ENCODE measurements around the gene PWWP2B. TPM values are rescaled to one million over a fixed set of nuclear protein-coding genes. Genes with fewer than 3 reads are reported as not detected.

PWWP2B gene
- total and polyA plus RNA-seq, 2 experiments from 2014 or later, result 2.3 to 12.8 TPM

DNA sequence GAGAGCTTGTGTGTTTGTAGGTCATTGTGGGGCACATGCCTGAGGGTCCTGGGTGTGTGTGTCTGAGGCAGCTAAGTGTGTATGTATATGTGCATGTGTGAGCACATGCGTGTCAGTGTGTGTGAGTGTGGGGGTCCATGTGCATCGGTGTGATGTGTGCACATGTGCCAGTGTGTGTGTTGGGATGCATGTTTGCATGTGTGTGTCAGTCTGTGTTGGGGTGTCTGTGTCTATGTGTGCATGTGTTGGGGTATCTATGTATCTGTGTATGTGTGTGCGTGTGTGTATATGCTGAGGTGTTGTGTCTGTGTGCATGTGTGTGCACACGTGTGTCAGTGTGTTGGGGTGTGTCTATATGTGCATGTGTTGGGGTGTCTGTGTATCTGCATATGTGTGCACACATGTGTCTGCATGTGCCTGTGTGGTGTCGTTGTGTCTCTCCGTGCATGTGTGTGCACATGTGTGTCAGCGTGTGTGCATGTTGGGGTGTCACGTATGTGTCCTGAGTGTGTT is 33.3 kb downstream of the PWWP2B start:
- Histone ChIP-seq H3K9me2 (ENCODE audit: insufficient read depth) (no peaks in the 10 kb centered on the region), H3K27me3 (ENCODE audit: insufficient read depth) (no peaks in the 10 kb centered on the region), H3K4me2 (no peak overlapping the region), H3F3A (replicated peaks; ENCODE audit: low read depth) (0 out of 2 replicates have a peak, but pooled peaks cover 5% of the 10 kb centered on the region), H3K36me3 (ENCODE audit: insufficient read depth) (no peaks in the 10 kb centered on the region), H3K4me3 (no peak overlapping the region), H2AFZ (no peak overlapping the region), H3K27ac (ENCODE audit: low read depth) (no peak overlapping the region), H3K4me1 (ENCODE audit: insufficient read depth) (no peaks in the 10 kb centered on the region), H4K20me1 (replicated peaks; ENCODE audit: insufficient read depth) (no peaks in the 10 kb centered on the region), H3K79me2 (replicated peaks; ENCODE audit: insufficient read depth) (no peaks in the 10 kb centered on the region)
- H3K27ac Mint-ChIP-seq, result no peak overlapping the region
- H3K9me3 Mint-ChIP-seq, result no peaks in the 10 kb centered on the region
- peaks cover 7% of the 10 kb centered on the region for H3K4me1 Mint-ChIP-seq
- H3K27me3 Mint-ChIP-seq (ENCODE audit: insufficient read depth, low read depth, poor library complexity), result peaks cover 7% of the 10 kb centered on the region
- DNase-seq (ENCODE audit: low spot score) (no peak), ATAC-seq (no peak)
- H3K36me3 Mint-ChIP-seq (ENCODE audit: low read depth), result no peaks in the 10 kb centered on the region
- no peak overlapping the region for H3K4me3 Mint-ChIP-seq
- TF ChIP-seq, protein P1, sequence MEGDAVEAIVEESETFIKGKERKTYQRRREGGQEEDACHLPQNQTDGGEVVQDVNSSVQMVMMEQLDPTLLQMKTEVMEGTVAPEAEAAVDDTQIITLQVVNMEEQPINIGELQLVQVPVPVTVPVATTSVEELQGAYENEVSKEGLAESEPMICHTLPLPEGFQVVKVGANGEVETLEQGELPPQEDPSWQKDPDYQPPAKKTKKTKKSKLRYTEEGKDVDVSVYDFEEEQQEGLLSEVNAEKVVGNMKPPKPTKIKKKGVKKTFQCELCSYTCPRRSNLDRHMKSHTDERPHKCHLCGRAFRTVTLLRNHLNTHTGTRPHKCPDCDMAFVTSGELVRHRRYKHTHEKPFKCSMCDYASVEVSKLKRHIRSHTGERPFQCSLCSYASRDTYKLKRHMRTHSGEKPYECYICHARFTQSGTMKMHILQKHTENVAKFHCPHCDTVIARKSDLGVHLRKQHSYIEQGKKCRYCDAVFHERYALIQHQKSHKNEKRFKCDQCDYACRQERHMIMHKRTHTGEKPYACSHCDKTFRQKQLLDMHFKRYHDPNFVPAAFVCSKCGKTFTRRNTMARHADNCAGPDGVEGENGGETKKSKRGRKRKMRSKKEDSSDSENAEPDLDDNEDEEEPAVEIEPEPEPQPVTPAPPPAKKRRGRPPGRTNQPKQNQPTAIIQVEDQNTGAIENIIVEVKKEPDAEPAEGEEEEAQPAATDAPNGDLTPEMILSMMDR (conservative IDR thresholded peaks at IDR 0.05; ENCODE audit: low read depth in 2 of 2), result no peak
- TF ChIP-seq EZH2 (IDR thresholded peaks at IDR 0.05; ENCODE audit: low read depth, unreplicated experiment) (no peak), NANOG (IDR thresholded peaks at IDR 0.05; ENCODE audit: borderline replicate concordance) (no peak), POLR2AphosphoS5 (IDR thresholded peaks at IDR 0.05; ENCODE audit: low read depth) (no peak), ZNF114 (CRISPR knock-in tag; IDR thresholded peaks at IDR 0.05) (no peak), ZNF331 (CRISPR knock-in tag; IDR thresholded peaks at IDR 0.05; ENCODE audit: low read depth) (no peak), EZH2phosphoT487 (IDR thresholded peaks at IDR 0.05; ENCODE audit: unreplicated experiment) (no peak)

DNA sequence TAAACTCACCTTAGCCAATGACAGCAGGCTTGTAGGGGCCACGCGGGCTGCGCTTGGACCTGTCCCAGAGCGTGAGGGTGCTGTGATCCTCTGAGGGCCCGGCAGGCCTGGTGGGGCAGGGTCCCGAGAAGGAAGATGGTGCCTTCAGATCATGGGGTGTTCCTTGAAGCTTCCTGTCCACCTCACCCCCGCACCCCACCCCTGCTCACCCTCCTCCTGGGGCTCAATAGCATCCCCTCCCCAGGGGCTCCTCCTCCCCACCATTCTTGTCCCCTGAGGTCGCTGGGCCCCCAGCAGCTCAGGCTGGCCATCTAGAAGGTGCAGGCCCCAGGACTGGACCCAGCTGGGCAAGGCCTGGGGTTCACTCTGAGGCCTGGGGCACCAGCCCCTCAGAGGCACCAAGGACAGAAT is 33.9 kb downstream of the PWWP2B start:
- no peaks in the 10 kb centered on the region for H3K9me2 ChIP-seq (ENCODE audit: insufficient read depth)
- H3K27me3 ChIP-seq (ENCODE audit: insufficient read depth), result no peaks in the 10 kb centered on the region
- H3K4me1 Mint-ChIP-seq, result peaks cover 7% of the 10 kb centered on the region
- no peak overlapping the region for H3K4me3 ChIP-seq
- no peaks in the 10 kb centered on the region for H3K9me3 Mint-ChIP-seq
- ATAC-seq (no peak), DNase-seq (ENCODE audit: low spot score) (no peak)
- peaks cover 7% of the 10 kb centered on the region for H3K27me3 Mint-ChIP-seq (ENCODE audit: insufficient read depth, low read depth, poor library complexity)
- no peak overlapping the region for H3K4me3 Mint-ChIP-seq
- 0 out of 2 replicates have a peak, but pooled peaks cover 4% of the 10 kb centered on the region for H3F3A ChIP-seq (replicated peaks; ENCODE audit: low read depth)
- H3K79me2 ChIP-seq (replicated peaks; ENCODE audit: insufficient read depth), result no peaks in the 10 kb centered on the region
- H3K4me2 ChIP-seq, result no peak overlapping the region
- H3K27ac Mint-ChIP-seq, result no peak overlapping the region
- H3K4me1 ChIP-seq (ENCODE audit: insufficient read depth), result no peaks in the 10 kb centered on the region
- no peak overlapping the region for H2AFZ ChIP-seq
- no peaks in the 10 kb centered on the region for H3K36me3 ChIP-seq (ENCODE audit: insufficient read depth)
- no peaks in the 10 kb centered on the region for H4K20me1 ChIP-seq (replicated peaks; ENCODE audit: insufficient read depth)
- no peak overlapping the region for H3K27ac ChIP-seq (ENCODE audit: low read depth)
- no peaks in the 10 kb centered on the region for H3K36me3 Mint-ChIP-seq (ENCODE audit: low read depth)
- TF ChIP-seq, protein P1 (conservative IDR thresholded peaks at IDR 0.05; ENCODE audit: low read depth in 2 of 2), result no peak
- TF ChIP-seq, protein P2, sequence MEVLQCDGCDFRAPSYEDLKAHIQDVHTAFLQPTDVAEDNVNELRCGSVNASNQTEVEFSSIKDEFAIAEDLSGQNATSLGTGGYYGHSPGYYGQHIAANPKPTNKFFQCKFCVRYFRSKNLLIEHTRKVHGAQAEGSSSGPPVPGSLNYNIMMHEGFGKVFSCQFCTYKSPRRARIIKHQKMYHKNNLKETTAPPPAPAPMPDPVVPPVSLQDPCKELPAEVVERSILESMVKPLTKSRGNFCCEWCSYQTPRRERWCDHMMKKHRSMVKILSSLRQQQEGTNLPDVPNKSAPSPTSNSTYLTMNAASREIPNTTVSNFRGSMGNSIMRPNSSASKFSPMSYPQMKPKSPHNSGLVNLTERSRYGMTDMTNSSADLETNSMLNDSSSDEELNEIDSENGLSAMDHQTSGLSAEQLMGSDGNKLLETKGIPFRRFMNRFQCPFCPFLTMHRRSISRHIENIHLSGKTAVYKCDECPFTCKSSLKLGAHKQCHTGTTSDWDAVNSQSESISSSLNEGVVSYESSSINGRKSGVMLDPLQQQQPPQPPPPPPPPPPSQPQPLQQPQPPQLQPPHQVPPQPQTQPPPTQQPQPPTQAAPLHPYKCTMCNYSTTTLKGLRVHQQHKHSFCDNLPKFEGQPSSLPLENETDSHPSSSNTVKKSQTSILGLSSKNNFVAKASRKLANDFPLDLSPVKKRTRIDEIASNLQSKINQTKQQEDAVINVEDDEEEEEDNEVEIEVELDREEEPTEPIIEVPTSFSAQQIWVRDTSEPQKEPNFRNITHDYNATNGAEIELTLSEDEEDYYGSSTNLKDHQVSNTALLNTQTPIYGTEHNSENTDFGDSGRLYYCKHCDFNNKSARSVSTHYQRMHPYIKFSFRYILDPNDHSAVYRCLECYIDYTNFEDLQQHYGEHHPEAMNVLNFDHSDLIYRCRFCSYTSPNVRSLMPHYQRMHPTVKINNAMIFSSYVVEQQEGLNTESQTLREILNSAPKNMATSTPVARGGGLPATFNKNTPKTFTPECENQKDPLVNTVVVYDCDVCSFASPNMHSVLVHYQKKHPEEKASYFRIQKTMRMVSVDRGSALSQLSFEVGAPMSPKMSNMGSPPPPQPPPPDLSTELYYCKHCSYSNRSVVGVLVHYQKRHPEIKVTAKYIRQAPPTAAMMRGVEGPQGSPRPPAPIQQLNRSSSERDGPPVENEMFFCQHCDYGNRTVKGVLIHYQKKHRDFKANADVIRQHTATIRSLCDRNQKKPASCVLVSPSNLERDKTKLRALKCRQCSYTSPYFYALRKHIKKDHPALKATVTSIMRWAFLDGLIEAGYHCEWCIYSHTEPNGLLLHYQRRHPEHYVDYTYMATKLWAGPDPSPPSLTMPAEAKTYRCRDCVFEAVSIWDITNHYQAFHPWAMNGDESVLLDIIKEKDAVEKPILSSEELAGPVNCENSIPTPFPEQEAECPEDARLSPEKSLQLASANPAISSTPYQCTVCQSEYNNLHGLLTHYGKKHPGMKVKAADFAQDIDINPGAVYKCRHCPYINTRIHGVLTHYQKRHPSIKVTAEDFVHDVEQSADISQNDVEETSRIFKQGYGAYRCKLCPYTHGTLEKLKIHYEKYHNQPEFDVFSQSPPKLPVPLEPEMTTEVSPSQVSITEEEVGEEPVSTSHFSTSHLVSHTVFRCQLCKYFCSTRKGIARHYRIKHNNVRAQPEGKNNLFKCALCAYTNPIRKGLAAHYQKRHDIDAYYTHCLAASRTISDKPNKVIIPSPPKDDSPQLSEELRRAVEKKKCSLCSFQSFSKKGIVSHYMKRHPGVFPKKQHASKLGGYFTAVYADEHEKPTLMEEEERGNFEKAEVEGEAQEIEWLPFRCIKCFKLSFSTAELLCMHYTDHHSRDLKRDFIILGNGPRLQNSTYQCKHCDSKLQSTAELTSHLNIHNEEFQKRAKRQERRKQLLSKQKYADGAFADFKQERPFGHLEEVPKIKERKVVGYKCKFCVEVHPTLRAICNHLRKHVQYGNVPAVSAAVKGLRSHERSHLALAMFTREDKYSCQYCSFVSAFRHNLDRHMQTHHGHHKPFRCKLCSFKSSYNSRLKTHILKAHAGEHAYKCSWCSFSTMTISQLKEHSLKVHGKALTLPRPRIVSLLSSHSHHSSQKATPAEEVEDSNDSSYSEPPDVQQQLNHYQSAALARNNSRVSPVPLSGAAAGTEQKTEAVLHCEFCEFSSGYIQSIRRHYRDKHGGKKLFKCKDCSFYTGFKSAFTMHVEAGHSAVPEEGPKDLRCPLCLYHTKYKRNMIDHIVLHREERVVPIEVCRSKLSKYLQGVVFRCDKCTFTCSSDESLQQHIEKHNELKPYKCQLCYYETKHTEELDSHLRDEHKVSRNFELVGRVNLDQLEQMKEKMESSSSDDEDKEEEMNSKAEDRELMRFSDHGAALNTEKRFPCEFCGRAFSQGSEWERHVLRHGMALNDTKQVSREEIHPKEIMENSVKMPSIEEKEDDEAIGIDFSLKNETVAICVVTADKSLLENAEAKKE (CRISPR knock-in tag; IDR thresholded peaks at IDR 0.05), result no peak
- TF ChIP-seq ZNF114 (CRISPR knock-in tag; IDR thresholded peaks at IDR 0.05), result no peak
- no peak for TF ChIP-seq POLR2AphosphoS5 (IDR thresholded peaks at IDR 0.05; ENCODE audit: low read depth)
- TF ChIP-seq CREB1 (CRISPR knock-in tag; IDR thresholded peaks at IDR 0.05; ENCODE audit: low read depth), result no peak
- TF ChIP-seq EZH2 (IDR thresholded peaks at IDR 0.05; ENCODE audit: low read depth, unreplicated experiment), result no peak
- TF ChIP-seq STAT1 (IDR thresholded peaks at IDR 0.05; ENCODE audit: unreplicated experiment), result no peak
